ENCODE data around the gene PEA15.

PEA15 gene

DNA sequence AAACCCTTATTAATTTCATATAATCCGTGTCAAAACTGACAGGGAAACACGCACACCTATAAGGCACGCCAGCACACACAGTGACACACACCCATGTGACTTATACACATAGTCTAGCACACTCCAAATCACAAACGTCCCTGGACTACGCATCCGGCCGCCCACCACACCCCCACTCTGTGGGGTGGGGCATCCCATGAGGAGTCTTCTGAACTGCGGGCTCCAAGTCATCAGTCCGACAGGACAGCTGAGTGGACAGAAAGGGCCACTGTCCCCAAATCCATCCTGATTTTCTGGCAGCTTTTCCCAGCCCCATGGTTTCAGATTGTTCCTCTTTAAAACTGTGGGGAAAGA, 829 bp downstream of the PEA15 start:
- TF ChIP-seq FOXP2 (optimal IDR thresholded peaks at IDR 0.05; ENCODE audit: borderline replicate concordance, extremely low read depth, extremely low read length, insufficient read depth) = no peak
- TF ChIP-seq, protein P1, sequence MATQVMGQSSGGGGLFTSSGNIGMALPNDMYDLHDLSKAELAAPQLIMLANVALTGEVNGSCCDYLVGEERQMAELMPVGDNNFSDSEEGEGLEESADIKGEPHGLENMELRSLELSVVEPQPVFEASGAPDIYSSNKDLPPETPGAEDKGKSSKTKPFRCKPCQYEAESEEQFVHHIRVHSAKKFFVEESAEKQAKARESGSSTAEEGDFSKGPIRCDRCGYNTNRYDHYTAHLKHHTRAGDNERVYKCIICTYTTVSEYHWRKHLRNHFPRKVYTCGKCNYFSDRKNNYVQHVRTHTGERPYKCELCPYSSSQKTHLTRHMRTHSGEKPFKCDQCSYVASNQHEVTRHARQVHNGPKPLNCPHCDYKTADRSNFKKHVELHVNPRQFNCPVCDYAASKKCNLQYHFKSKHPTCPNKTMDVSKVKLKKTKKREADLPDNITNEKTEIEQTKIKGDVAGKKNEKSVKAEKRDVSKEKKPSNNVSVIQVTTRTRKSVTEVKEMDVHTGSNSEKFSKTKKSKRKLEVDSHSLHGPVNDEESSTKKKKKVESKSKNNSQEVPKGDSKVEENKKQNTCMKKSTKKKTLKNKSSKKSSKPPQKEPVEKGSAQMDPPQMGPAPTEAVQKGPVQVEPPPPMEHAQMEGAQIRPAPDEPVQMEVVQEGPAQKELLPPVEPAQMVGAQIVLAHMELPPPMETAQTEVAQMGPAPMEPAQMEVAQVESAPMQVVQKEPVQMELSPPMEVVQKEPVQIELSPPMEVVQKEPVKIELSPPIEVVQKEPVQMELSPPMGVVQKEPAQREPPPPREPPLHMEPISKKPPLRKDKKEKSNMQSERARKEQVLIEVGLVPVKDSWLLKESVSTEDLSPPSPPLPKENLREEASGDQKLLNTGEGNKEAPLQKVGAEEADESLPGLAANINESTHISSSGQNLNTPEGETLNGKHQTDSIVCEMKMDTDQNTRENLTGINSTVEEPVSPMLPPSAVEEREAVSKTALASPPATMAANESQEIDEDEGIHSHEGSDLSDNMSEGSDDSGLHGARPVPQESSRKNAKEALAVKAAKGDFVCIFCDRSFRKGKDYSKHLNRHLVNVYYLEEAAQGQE (IDR thresholded peaks at IDR 0.05; ENCODE audit: insufficient read depth in 1 of 2, low read depth in 2 of 2, low read length in 2 of 2) = no peak
- peak; percentile 33; the same call in 1 of the 2 replicates for TF ChIP-seq TAF1 (IDR thresholded peaks at IDR 0.05; ENCODE audit: borderline replicate concordance, insufficient read depth, low read length)
- TF ChIP-seq SIN3A (IDR thresholded peaks at IDR 0.05; ENCODE audit: borderline replicate concordance, insufficient read depth, low read length) = peak; percentile 71; the same call in 1 of the 2 replicates
- TF ChIP-seq POLR2AphosphoS5 (IDR thresholded peaks at IDR 0.05; ENCODE audit: low read depth, low read length) = no peak

DNA sequence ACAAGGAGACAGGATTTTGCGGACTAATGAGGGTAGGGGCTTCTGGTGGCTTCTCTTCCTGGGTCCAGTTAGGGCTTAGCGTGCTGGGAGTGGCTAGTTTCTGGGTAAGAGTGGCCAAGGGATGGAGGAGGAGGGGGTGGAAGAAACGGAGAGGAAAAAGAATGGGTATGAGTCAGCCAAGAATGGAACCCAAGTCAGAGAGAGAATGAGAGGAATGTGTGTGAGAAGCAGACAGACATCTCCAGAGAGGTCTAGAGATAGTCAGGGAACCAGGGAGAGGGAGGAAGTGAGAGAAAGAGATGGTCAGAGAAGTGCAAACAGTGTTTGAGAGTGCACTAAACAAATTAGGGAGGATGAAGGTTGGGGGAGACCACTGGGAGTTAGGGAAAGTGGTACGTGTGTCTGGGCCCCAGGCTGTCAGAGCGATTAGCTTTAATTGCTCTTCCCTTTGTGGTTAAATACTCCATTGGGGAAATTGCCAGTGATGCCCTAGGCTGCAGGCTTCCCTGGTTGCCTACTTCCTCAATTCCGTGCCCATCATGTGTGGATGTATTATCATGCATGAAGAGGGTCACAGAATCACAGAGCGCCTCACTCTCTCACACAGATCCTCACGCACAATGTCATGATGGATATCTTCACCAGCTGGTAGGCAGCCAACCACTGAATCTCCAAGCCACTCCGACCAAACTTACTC, 1.4 kb downstream of the PEA15 start:
- TF ChIP-seq SIN3A (IDR thresholded peaks at IDR 0.05; ENCODE audit: borderline replicate concordance, insufficient read depth, low read length) (no peak), TAF1 (IDR thresholded peaks at IDR 0.05; ENCODE audit: borderline replicate concordance, insufficient read depth, low read length) (no peak), POLR2AphosphoS5 (IDR thresholded peaks at IDR 0.05; ENCODE audit: low read depth, low read length) (no peak), FOXP2 (optimal IDR thresholded peaks at IDR 0.05; ENCODE audit: borderline replicate concordance, extremely low read depth, extremely low read length, insufficient read depth) (no peak)
- TF ChIP-seq, protein P1 (IDR thresholded peaks at IDR 0.05; ENCODE audit: insufficient read depth in 1 of 2, low read depth in 2 of 2, low read length in 2 of 2) = no peak

DNA sequence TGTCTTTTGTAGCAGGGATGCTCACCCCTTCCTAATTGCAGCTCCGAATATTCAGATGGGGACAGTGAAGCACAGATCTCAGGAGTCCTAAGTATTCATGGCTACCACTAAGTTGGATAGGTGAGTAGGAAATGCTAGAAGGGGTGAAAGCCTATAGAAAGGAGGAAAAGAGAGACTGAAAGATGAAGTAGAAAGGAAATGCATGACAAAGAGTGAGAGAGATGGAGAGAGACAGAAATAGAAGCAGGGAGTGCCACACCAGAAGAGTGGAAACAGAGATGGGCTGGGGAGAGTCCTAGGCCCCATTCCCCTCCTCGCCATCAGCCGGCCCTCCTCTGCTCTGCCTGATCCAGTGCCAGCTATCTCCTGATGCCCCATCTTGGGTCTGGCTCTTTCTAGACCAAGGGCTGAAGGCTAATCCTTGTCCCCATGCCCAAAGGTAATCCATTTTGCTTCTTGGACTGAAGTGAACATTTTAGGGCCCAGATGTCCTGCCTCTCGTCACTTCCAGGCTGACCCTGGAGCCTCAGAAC, 2.0 kb downstream of the PEA15 start:
- no peak for TF ChIP-seq POLR2AphosphoS5 (IDR thresholded peaks at IDR 0.05; ENCODE audit: low read depth, low read length)
- TF ChIP-seq TAF1 (IDR thresholded peaks at IDR 0.05; ENCODE audit: borderline replicate concordance, insufficient read depth, low read length) = no peak
- no peak for TF ChIP-seq SIN3A (IDR thresholded peaks at IDR 0.05; ENCODE audit: borderline replicate concordance, insufficient read depth, low read length)
- TF ChIP-seq FOXP2 (optimal IDR thresholded peaks at IDR 0.05; ENCODE audit: borderline replicate concordance, extremely low read depth, extremely low read length, insufficient read depth) = no peak
- TF ChIP-seq, protein P1 (IDR thresholded peaks at IDR 0.05; ENCODE audit: insufficient read depth in 1 of 2, low read depth in 2 of 2, low read length in 2 of 2) = no peak

DNA sequence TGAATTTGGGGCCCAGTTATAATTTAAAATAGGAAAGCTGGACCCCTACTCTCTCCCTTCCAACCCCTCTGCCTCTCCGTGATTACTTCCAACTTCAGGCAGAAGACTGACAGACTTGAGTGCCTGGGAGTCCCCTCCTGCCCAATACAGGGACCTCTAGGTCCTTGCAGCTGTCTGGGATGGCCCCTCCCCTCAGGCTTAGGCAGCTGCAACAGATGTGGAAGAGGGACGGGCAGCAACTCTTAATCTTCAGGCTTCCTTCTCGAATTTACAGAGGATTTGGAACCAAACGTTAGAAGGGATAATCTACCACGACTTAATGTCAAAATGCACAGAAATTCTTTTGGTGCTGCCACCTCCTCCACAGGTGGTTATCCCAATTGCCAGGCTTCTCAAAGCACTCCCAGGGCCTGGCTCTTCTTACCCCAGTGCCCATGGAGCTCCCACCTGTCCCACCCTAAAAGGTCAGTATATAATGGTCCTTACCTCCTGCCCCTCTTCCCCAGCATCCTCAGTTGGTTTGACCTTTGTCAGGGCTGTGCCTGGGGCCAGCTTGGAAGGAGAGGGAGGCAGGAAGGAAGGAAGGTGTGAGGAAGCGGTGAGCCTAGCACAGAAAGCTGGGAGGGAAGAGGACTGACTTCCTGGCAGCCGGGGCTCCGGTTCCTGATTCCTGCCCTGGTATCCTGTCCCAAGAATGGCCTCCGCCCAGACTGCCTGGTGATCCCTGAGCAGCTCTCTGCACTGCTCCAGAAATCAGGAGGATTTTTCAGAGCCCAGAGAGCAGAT, 2.8 kb downstream of the PEA15 start:
- TF ChIP-seq SIN3A (IDR thresholded peaks at IDR 0.05; ENCODE audit: borderline replicate concordance, insufficient read depth, low read length) (no peak), POLR2AphosphoS5 (IDR thresholded peaks at IDR 0.05; ENCODE audit: low read depth, low read length) (no peak), TAF1 (IDR thresholded peaks at IDR 0.05; ENCODE audit: borderline replicate concordance, insufficient read depth, low read length) (no peak), FOXP2 (optimal IDR thresholded peaks at IDR 0.05; ENCODE audit: borderline replicate concordance, extremely low read depth, extremely low read length, insufficient read depth) (no peak)
- TF ChIP-seq, protein P1 (IDR thresholded peaks at IDR 0.05; ENCODE audit: insufficient read depth in 1 of 2, low read depth in 2 of 2, low read length in 2 of 2) = no peak
